Measurements from ENCODE around the gene TCF12.

The TCF12 gene

GRCh38 chr15:56965231-56966013, 47.0 kb downstream of the TCF12 start:
- no peak for DNase-seq
- in situ Hi-C loops (cut with MboI; ENCODE audit: low pct_unique_long_range_greater_than_20kb, low sequenced_read_pairs) = no loop called here

GRCh38 chr15:56967336-56967735, 48.9 kb downstream of the TCF12 start:
- no peak for DNase-seq
- in situ Hi-C loops (cut with MboI; ENCODE audit: low pct_unique_long_range_greater_than_20kb, low sequenced_read_pairs) = no loop called here

- in situ Hi-C loops (cut with MboI; ENCODE audit: low pct_unique_long_range_greater_than_20kb, low sequenced_read_pairs) = no loop called here
- DNase-seq = no peak
Observed at GRCh38 chr15:56968256-56968655, 49.8 kb downstream of the TCF12 start.

- in situ Hi-C loops (cut with MboI; ENCODE audit: low pct_unique_long_range_greater_than_20kb, low sequenced_read_pairs) = no loop called here
- DNase-seq = no peak
Observed at GRCh38 chr15:56968821-56969220, 50.4 kb downstream of the TCF12 start.

GRCh38 chr15:56969265-56969895, 50.9 kb downstream of the TCF12 start:
- DNase-seq = no peak
- in situ Hi-C loops (cut with MboI; ENCODE audit: low pct_unique_long_range_greater_than_20kb, low sequenced_read_pairs) = no loop called here

GRCh38 chr15:56971571-56971970, 53.1 kb downstream of the TCF12 start:
- in situ Hi-C loops (cut with MboI; ENCODE audit: low pct_unique_long_range_greater_than_20kb, low sequenced_read_pairs) = no loop called here
- DNase-seq = no peak

- DNase-seq = no peak
Observed at GRCh38 chr15:56972016-56972415, 53.6 kb downstream of the TCF12 start.

GRCh38 chr15:56972426-56972825, 54.0 kb downstream of the TCF12 start:
- no peak for DNase-seq
- in situ Hi-C loops (cut with MboI; ENCODE audit: low pct_unique_long_range_greater_than_20kb, low sequenced_read_pairs) = no loop called here

More at GRCh38 chr15:56972016-56972415, 53.6 kb downstream of the TCF12 start:
- in situ Hi-C loops (cut with MboI; ENCODE audit: low pct_unique_long_range_greater_than_20kb, low sequenced_read_pairs) = no loop called here

- DNase-seq = no peak
- in situ Hi-C loops (cut with MboI; ENCODE audit: low pct_unique_long_range_greater_than_20kb, low sequenced_read_pairs) = no loop called here
Observed at GRCh38 chr15:56973463-56973862, 55.0 kb downstream of the TCF12 start.

- no peak for DNase-seq
- in situ Hi-C loops (cut with MboI; ENCODE audit: low pct_unique_long_range_greater_than_20kb, low sequenced_read_pairs) = no loop called here
Observed at GRCh38 chr15:56977232-56977631, 58.8 kb downstream of the TCF12 start.

GRCh38 chr15:56978898-56979662, 60.6 kb downstream of the TCF12 start:
- DNase-seq = no peak

GRCh38 chr15:56980473-56980872, 62.0 kb downstream of the TCF12 start:
- in situ Hi-C loops (cut with MboI; ENCODE audit: low pct_unique_long_range_greater_than_20kb, low sequenced_read_pairs) = no loop called here
- DNase-seq = no peak

More at GRCh38 chr15:56978898-56979662, 60.6 kb downstream of the TCF12 start:
- in situ Hi-C loops (cut with MboI; ENCODE audit: low pct_unique_long_range_greater_than_20kb, low sequenced_read_pairs) = no loop called here

GRCh38 chr15:56981160-56981559, 62.7 kb downstream of the TCF12 start:
- DNase-seq = no peak
- in situ Hi-C loops (cut with MboI; ENCODE audit: low pct_unique_long_range_greater_than_20kb, low sequenced_read_pairs) = no loop called here

GRCh38 chr15:56982987-56983386, 64.5 kb downstream of the TCF12 start:
- in situ Hi-C loops (cut with MboI; ENCODE audit: low pct_unique_long_range_greater_than_20kb, low sequenced_read_pairs) = no loop called here
- DNase-seq = peak; percentile 18

- DNase-seq = peak; percentile 39
- in situ Hi-C loops (cut with MboI; ENCODE audit: low pct_unique_long_range_greater_than_20kb, low sequenced_read_pairs) = no loop called here
Observed at GRCh38 chr15:56984681-56985481, 66.4 kb downstream of the TCF12 start.

- no peak for DNase-seq
- in situ Hi-C loops (cut with MboI; ENCODE audit: low pct_unique_long_range_greater_than_20kb, low sequenced_read_pairs) = no loop called here
Observed at GRCh38 chr15:56985856-56986255, 67.4 kb downstream of the TCF12 start.

- in situ Hi-C loops (cut with MboI; ENCODE audit: low pct_unique_long_range_greater_than_20kb, low sequenced_read_pairs) = no loop called here
- DNase-seq = no peak
Observed at GRCh38 chr15:56987286-56987685, 68.8 kb downstream of the TCF12 start.

- DNase-seq = no peak
- in situ Hi-C loops (cut with MboI; ENCODE audit: low pct_unique_long_range_greater_than_20kb, low sequenced_read_pairs) = no loop called here
Observed at GRCh38 chr15:56988219-56988618, 69.8 kb downstream of the TCF12 start.

GRCh38 chr15:56989411-56989924, 71.0 kb downstream of the TCF12 start:
- in situ Hi-C loops (cut with MboI; ENCODE audit: low pct_unique_long_range_greater_than_20kb, low sequenced_read_pairs) = no loop called here
- DNase-seq = no peak
